HG03108 (cell line): ENCODE measurements around the gene ACSL4.

Experiments used
- ATAC-seq: cut with Tn5 transposase; IDR thresholded peaks from one replicate; pipeline ENCODE4 v1.9.1; 2021; ENCODE audit warnings: moderate library complexity; ENCODE audit not compliant: unreplicated experiment

Gene ACSL4

DNA sequence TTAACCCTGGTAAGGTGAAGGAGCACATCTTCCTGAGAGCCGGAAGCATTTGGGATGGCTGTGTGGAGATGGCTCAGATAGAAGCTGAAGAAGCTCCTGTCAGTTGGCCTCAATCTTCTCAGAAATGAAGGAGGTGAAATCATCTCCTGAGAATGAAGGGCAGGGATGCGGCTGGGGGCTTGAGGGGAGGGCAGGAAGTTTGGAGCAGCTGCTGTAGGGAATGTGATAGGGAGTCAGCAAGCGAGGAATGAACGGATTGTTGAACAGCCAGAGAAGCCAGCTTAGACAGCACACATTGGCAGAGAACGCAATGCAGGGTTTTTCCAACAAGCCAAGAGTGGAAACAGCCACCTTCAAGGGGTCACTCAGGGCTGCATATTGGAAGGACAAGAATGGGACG, 118.1 kb downstream of the ACSL4 start:
- ATAC-seq, result no peak

DNA sequence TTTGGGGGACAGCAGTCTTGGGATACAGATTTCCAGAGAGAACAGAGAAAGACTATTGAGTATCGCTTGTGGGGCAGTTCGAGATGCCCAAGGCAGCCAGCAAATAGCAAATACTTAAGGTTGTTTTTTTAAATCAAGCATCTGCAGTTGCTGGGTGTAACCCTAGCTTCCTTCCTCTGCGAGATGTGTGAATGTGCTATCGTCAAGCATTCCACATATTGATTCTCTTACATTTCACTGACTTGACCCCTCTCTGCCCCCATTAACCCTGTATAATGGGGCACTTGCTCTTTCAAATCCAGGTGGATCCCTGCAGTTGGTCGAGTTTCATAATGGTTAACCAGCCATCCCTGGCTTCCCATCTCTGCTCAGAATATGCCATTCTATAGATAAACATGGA, 131.6 kb downstream of the ACSL4 start:
- no peak for ATAC-seq

GRCh38 chrX:109600237-109600651, 132.8 kb downstream of the ACSL4 start:
- no peak for ATAC-seq

DNA sequence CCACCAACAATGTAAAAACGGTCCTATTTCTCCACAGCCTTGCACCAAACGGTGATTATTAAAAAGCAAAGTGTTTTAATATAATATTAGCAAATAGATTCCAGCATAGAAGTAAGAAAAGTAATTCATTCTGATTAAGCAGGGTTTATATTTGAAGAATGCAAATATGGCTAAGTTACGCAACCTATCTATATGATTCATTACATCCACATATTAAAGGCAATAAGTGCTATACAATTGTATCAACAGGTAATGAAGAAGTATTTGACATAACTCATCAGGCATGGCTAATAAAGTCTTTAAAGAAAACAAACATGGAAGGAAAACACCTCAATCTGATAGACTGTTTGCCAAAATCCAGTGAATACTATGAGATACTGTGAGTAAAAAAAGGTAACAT, 137.0 kb downstream of the ACSL4 start:
- no peak for ATAC-seq
